Measurements from ENCODE around the gene TXNRD1. TPM values are rescaled to one million over a fixed set of nuclear protein-coding genes. Genes with fewer than 3 reads are reported as not detected.

TXNRD1 gene
- total RNA-seq, 1 donor from 2014 or later = 105 TPM

DNA sequence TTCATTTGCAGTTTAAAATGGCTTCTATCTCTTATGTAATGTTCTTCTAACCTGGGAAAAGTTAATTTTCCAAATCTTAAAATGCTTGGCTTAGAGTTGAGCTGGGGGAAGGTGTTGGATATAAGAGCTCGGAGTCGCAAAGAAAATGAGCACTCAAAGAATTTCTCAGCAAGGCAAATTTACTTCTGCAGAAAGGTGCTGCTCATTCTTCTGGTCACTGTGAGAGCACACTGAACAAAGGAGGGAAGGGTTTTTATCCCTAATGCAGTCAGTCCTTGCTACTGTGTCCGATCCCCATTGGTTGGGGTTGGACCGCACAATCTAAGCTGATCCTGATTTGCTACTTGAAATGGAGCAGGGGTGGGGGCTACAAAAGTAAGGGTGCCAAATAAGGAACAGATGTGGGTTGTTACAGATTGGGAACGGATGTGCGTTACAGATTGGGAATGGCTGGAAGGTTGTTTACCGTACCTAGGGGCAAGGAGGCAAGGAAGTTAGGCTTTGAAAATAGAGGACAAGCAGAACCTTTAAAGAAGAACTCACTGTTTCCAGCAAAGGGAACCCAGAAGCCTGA lies 19.4 kb downstream of the TXNRD1 start:
- no peaks in the 10 kb centered on the region for H3K27me3 Mint-ChIP-seq (ENCODE audit: unreplicated experiment)
- H3K27ac Mint-ChIP-seq (ENCODE audit: unreplicated experiment) = no peak overlapping the region
- no peak overlapping the region for H3K4me3 Mint-ChIP-seq (ENCODE audit: unreplicated experiment)
- DNase-seq (ENCODE audit: low spot score) = no peak
- H3K36me3 Mint-ChIP-seq (ENCODE audit: low read depth, unreplicated experiment) = peaks cover 6% of the 10 kb centered on the region
- TF ChIP-seq CTCF (IDR thresholded peaks at IDR 0.05; ENCODE audit: unreplicated experiment) = no peak
- peaks cover 6% of the 10 kb centered on the region for H3K9me3 Mint-ChIP-seq (ENCODE audit: unreplicated experiment)
- H3K4me1 Mint-ChIP-seq (ENCODE audit: unreplicated experiment) = no peaks in the 10 kb centered on the region

DNA sequence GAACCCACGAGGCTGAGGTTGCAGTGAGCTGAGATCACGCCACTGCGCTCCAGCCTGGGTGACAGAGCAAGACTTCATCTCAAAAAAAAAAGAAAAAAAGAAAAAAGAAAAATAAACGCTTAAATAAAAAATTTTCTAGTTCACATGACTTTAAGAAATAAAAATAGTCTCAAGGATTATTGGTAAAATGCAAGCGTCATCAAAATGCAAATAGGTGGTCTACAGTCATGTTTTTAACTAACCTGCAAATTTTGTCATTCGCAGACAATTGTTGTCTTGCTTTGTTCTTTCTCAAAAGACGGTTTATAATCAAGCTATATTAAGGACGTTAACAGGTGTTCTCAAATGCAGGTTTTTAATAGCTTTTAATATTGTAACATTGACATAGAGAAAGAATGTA lies 22.4 kb downstream of the TXNRD1 start:
- no peaks in the 10 kb centered on the region for H3K4me1 Mint-ChIP-seq (ENCODE audit: unreplicated experiment)
- DNase-seq (ENCODE audit: low spot score) = no peak
- peaks cover 6% of the 10 kb centered on the region for H3K36me3 Mint-ChIP-seq (ENCODE audit: low read depth, unreplicated experiment)
- no peak for TF ChIP-seq CTCF (IDR thresholded peaks at IDR 0.05; ENCODE audit: unreplicated experiment)
- H3K4me3 Mint-ChIP-seq (ENCODE audit: unreplicated experiment) = no peak overlapping the region
- H3K27me3 Mint-ChIP-seq (ENCODE audit: unreplicated experiment) = no peaks in the 10 kb centered on the region
- H3K27ac Mint-ChIP-seq (ENCODE audit: unreplicated experiment) = no peak overlapping the region
- peaks cover 6% of the 10 kb centered on the region for H3K9me3 Mint-ChIP-seq (ENCODE audit: unreplicated experiment)

DNA sequence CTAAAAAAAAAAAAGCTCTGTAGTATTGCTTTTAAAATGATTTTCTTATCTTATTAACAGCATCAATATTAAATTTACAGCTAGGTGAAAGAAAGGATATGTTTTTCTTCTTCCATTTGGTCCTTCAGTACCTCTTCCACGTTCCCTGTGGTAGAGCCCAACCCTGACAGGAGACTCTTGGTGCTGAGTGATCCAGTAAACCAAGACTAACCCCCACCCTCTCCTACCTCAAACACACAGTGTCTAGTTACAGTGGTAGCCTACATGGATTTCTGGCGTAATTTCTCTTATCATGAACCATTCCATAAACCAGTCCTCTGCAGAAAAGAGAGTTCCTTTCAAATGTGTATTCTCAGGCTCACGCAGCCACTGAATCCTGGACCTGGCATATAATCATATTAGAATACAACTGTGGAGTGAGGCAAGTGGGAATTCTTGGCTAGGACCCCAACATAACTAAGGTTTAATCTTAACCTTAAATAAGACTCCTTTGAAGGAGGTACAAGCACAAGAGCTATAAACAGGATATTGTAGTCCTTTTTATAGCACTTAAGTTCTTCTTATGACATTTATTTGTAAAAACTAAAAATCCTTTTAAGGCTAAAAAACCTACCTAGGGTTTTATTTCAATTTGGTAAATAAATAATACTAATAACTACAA lies 27.1 kb downstream of the TXNRD1 start:
- Mint-ChIP-seq H3K4me1 (ENCODE audit: unreplicated experiment) (no peaks in the 10 kb centered on the region), H3K9me3 (ENCODE audit: unreplicated experiment) (no peaks in the 10 kb centered on the region), H3K27ac (ENCODE audit: unreplicated experiment) (no peak overlapping the region), H3K4me3 (ENCODE audit: unreplicated experiment) (no peak overlapping the region), H3K27me3 (ENCODE audit: unreplicated experiment) (no peaks in the 10 kb centered on the region), H3K36me3 (ENCODE audit: low read depth, unreplicated experiment) (no peaks in the 10 kb centered on the region)
- TF ChIP-seq CTCF (IDR thresholded peaks at IDR 0.05; ENCODE audit: unreplicated experiment) = no peak
- DNase-seq (ENCODE audit: low spot score) = no peak

GRCh38 chr12:104243551-104243950 lies 28.0 kb downstream of the TXNRD1 start:
- Mint-ChIP-seq H3K27me3 (ENCODE audit: unreplicated experiment) (no peaks in the 10 kb centered on the region), H3K27ac (ENCODE audit: unreplicated experiment) (no peak overlapping the region), H3K9me3 (ENCODE audit: unreplicated experiment) (no peaks in the 10 kb centered on the region), H3K4me3 (ENCODE audit: unreplicated experiment) (no peak overlapping the region), H3K36me3 (ENCODE audit: low read depth, unreplicated experiment) (no peaks in the 10 kb centered on the region), H3K4me1 (ENCODE audit: unreplicated experiment) (no peaks in the 10 kb centered on the region)
- DNase-seq (ENCODE audit: low spot score) = no peak
- TF ChIP-seq CTCF (IDR thresholded peaks at IDR 0.05; ENCODE audit: unreplicated experiment) = no peak

GRCh38 chr12:104243971-104244370 lies 28.4 kb downstream of the TXNRD1 start:
- Mint-ChIP-seq H3K27ac (ENCODE audit: unreplicated experiment) (no peak overlapping the region), H3K4me3 (ENCODE audit: unreplicated experiment) (no peak overlapping the region), H3K27me3 (ENCODE audit: unreplicated experiment) (no peaks in the 10 kb centered on the region), H3K9me3 (ENCODE audit: unreplicated experiment) (no peaks in the 10 kb centered on the region), H3K36me3 (ENCODE audit: low read depth, unreplicated experiment) (no peaks in the 10 kb centered on the region), H3K4me1 (ENCODE audit: unreplicated experiment) (no peaks in the 10 kb centered on the region)
- DNase-seq (ENCODE audit: low spot score) = no peak
- TF ChIP-seq CTCF (IDR thresholded peaks at IDR 0.05; ENCODE audit: unreplicated experiment) = no peak
